SU-DHL-6 (cell line): ENCODE measurements around the gene NKD1.

Experiments used
- H2AFZ ChIP-seq: fragments of 200-600 bp; sonication (generic); 2 replicates; pipeline ENCODE4 v1.6.1; 2014; ENCODE audit warnings: low read depth, mild to moderate bottlenecking, moderate library complexity, mixed read lengths, antibody characterized with exemption, low read length; ENCODE audit not compliant: severe bottlenecking
- H3F3A ChIP-seq: fragments of 200-600 bp; shearing (Covaris generic); 2 replicates; pipeline ENCODE4 v1.6.0; 2016; ENCODE audit warnings: antibody characterized with exemption, mild to moderate bottlenecking; ENCODE audit not compliant: insufficient read depth
- H3K27ac ChIP-seq: fragments of 200-600 bp; sonication (generic); 2 replicates; pipeline ENCODE4 v1.5.1; 2016; ENCODE audit warnings: low read depth, mild to moderate bottlenecking, low read length, moderate library complexity, mixed read lengths
- H3K27me3 ChIP-seq: fragments of 200-600 bp; sonication (generic), shearing (Covaris generic); 2 replicates; pipeline ENCODE4 v1.6.0; 2014; ENCODE audit warnings: mild to moderate bottlenecking, low read length
- H3K36me3 ChIP-seq: fragments of 200-600 bp; sonication (generic); 2 replicates; pipeline ENCODE4 v1.6.1; 2014; ENCODE audit warnings: mild to moderate bottlenecking, low read length, mixed read lengths
- H3K4me2 ChIP-seq: fragments of 300-600, 200-600 bp; shearing (Covaris generic), sonication (generic); 2 replicates; pipeline ENCODE4 v1.6.0; 2014; ENCODE audit warnings: low read length, low read depth, mild to moderate bottlenecking; ENCODE audit not compliant: poor library complexity, severe bottlenecking
- H3K4me3 ChIP-seq: fragments of 200-600 bp; sonication (generic); 2 replicates; pipeline ENCODE4 v1.5.1; 2014; ENCODE audit warnings: antibody characterized with exemption, low read length, mild to moderate bottlenecking, mixed read lengths; ENCODE audit not compliant: insufficient read depth, poor library complexity, severe bottlenecking
- H3K79me2 ChIP-seq: fragments of 200-600 bp; sonication (generic); 2 replicates; pipeline ENCODE4 v1.6.1; 2014; ENCODE audit warnings: mild to moderate bottlenecking, low read length, moderate library complexity; ENCODE audit not compliant: insufficient read depth
- H3K9ac ChIP-seq: fragments of 200-600 bp; sonication (generic); 2 replicates; pipeline ENCODE4 v1.7.0; 2014; ENCODE audit warnings: mild to moderate bottlenecking, low read length
- H3K9me2 ChIP-seq: fragments of 200-600 bp; sonication (generic); replicated peaks from 2 replicates; pipeline ENCODE4 v1.6.1; 2014; ENCODE audit warnings: low read length; ENCODE audit not compliant: insufficient read depth
- H3K9me3 ChIP-seq: fragments of 200-600 bp; sonication (generic); 2 replicates; pipeline ENCODE4 v1.6.1; 2014; ENCODE audit warnings: low read length, mixed read lengths; ENCODE audit not compliant: insufficient read depth
- H4K20me1 ChIP-seq: fragments of 200-600 bp; sonication (generic); 2 replicates; pipeline ENCODE4 v1.6.1; 2014; ENCODE audit warnings: low read depth, mild to moderate bottlenecking, antibody characterized with exemption, low read length, moderate library complexity, mixed read lengths
- EZH2phosphoT487 ChIP-seq: fragments of 200-600 bp; sonication (generic), shearing (Covaris generic); conservative IDR thresholded peaks from 2 replicates; pipeline ENCODE4 v1.6.1; 2018; ENCODE audit warnings: mild to moderate bottlenecking, antibody characterized with exemption, low read length, moderate library complexity, mixed read lengths
- TF ChIP-seq, protein P1 (sequence below): fragments of 200-600 bp; sonication (generic); IDR thresholded peaks from one replicate; pipeline ENCODE4 v1.5.1; 2017; ENCODE audit warnings: antibody characterized with exemption, mild to moderate bottlenecking, low read length, moderate library complexity; ENCODE audit not compliant: insufficient read depth, poor library complexity, severe bottlenecking

NKD1 gene

DNA sequence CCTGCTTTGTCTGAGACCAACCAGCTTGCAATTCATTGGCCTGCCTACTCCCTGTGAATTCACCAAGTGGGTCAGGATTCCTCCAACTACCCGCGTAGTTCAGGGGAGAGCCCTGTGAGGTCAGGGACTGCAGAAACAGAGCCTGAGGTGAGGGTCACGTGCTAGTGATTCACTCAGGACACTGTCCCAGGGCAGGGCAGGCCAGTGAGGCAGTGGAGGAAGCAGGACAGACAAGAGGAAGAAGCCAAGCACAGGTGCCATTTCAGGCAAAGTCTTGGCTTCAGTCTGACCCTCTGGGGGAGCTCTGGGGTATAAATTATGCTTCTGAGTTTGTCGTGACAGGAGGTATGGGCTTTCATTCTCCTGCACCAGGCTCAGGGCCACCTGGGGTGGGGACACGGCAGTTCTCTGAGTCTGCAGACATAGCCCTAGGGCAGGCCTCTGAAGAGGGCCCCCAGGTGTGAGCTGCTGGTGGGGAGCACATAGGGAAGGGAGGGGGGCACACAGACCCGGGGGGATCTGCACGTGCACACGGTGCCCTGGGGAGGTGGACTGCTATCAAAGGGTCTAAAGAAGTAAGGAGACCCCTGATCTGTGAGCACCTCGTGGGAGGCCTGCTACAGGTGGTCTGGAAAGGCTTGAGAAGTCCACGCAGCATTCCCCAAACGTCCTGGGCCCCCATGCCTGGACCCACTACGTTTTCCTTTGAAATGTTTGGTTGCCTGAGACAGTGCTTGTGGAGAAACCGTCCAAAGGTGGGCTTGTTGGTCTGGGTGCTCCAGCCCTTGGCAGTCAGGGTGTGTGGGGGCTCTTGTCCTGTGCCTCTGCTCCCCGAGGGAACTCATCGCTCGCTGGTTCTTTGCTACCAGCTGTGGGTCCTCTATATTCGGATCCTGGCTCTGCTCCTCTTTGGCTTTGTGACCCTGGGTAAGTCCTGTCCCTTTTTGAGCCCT, 46.4 kb downstream of the NKD1 start:
- TF ChIP-seq EZH2phosphoT487 = no peak
- TF ChIP-seq, protein P1, sequence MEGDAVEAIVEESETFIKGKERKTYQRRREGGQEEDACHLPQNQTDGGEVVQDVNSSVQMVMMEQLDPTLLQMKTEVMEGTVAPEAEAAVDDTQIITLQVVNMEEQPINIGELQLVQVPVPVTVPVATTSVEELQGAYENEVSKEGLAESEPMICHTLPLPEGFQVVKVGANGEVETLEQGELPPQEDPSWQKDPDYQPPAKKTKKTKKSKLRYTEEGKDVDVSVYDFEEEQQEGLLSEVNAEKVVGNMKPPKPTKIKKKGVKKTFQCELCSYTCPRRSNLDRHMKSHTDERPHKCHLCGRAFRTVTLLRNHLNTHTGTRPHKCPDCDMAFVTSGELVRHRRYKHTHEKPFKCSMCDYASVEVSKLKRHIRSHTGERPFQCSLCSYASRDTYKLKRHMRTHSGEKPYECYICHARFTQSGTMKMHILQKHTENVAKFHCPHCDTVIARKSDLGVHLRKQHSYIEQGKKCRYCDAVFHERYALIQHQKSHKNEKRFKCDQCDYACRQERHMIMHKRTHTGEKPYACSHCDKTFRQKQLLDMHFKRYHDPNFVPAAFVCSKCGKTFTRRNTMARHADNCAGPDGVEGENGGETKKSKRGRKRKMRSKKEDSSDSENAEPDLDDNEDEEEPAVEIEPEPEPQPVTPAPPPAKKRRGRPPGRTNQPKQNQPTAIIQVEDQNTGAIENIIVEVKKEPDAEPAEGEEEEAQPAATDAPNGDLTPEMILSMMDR = no peak
- Histone ChIP-seq H3K79me2 (no peaks in the 10 kb centered on the region), H3F3A (no peaks in the 10 kb centered on the region), H3K4me2 (no peak overlapping the region), H3K9me2 (no peaks in the 10 kb centered on the region), H3K9ac (no peak overlapping the region), H3K4me3 (no peak overlapping the region), H4K20me1 (no peaks in the 10 kb centered on the region), H3K27me3 (no peaks in the 10 kb centered on the region), H3K27ac (no peak overlapping the region), H3K36me3 (no peaks in the 10 kb centered on the region), H3K9me3 (no peaks in the 10 kb centered on the region), H2AFZ (no peak overlapping the region)

DNA sequence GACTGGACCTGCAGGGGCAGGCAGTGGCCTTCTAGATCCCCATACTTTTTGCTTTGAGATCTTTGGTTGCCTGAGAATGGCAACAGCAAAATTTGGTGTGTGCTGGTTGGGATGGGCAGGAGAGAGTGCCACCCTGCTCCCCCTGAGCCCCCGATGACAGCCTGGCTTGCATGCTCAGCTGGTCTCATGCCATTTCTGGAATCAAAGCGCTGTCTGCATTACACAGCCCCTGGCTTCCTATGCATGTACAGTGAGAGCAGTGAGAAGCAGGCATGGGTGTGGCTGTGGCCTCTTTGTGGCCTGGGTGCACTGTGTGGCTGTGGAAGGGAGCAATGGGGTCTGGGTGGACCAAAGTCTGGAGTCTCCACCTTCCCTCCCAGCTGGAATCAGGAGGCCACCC, 47.7 kb downstream of the NKD1 start:
- Histone ChIP-seq H4K20me1 (no peaks in the 10 kb centered on the region), H3K27me3 (no peaks in the 10 kb centered on the region), H2AFZ (no peak overlapping the region), H3K9ac (no peak overlapping the region), H3F3A (no peaks in the 10 kb centered on the region), H3K4me2 (no peak overlapping the region), H3K4me3 (no peak overlapping the region), H3K9me2 (no peaks in the 10 kb centered on the region), H3K27ac (no peak overlapping the region), H3K36me3 (no peaks in the 10 kb centered on the region), H3K9me3 (no peaks in the 10 kb centered on the region), H3K79me2 (no peaks in the 10 kb centered on the region)
- TF ChIP-seq EZH2phosphoT487 = no peak
- TF ChIP-seq, protein P1 = no peak

DNA sequence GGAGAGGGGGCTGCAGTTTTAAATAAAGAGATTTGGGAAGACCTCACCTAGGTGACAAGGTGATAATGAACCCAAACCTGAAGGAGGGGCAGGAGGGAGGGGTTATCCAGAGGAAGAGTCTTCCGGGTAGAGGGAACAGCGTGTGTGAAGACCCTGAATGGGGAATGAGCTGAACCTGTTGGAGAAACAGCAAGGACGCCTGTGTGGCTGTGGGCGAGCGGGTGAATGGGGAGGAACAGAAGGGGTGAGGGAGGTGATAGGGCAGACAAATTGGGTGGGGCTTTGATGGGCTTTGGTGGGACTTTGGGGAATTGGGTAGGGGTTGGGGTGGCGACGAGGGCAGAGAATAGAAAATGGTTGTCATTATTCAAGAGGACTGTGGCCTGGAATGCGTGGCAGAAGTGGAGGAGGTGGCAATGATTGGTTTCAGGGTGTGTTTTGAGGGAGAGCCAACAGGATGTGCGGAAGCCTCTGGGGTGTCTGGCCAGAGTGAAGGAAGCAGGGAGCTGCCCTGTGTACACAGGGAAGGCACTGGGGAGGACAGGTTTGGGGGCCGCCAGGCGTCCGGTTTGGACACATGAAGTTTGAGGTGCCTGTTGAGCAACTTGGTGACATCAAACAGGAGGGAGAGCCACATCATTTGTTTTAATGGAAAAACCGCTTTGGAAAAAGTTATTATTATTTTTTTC, 48.7 kb downstream of the NKD1 start:
- Histone ChIP-seq H3K9ac (no peak overlapping the region), H3K79me2 (no peaks in the 10 kb centered on the region), H3F3A (no peaks in the 10 kb centered on the region), H3K9me3 (no peaks in the 10 kb centered on the region), H2AFZ (no peak overlapping the region), H3K4me2 (no peak overlapping the region), H3K4me3 (no peak overlapping the region), H3K36me3 (no peaks in the 10 kb centered on the region), H4K20me1 (no peaks in the 10 kb centered on the region), H3K27ac (no peak overlapping the region), H3K9me2 (no peaks in the 10 kb centered on the region), H3K27me3 (no peaks in the 10 kb centered on the region)
- TF ChIP-seq EZH2phosphoT487 = no peak
- TF ChIP-seq, protein P1 = no peak
